GM12892 (cell line): ENCODE measurements around the gene ARSJ.

ENCODE experiments used
- POLR2A ChIP-seq: IDR thresholded peaks from 2 replicates; pipeline ENCODE4 v1.6.1; 2011; ENCODE audit warnings: low read depth, low read length, control low read depth
- POLR2AphosphoS5 ChIP-seq: IDR thresholded peaks from 2 replicates; pipeline ENCODE4 v1.6.1; 2011; ENCODE audit warnings: low read depth, low read length, control low read depth

- TF ChIP-seq POLR2A = no peak
- no peak for TF ChIP-seq POLR2AphosphoS5
Measured at GRCh38 chr4:113975578-113975977, 3.9 kb downstream of the ARSJ start.
